ENCODE data around the gene UBQLN2.

DNA sequence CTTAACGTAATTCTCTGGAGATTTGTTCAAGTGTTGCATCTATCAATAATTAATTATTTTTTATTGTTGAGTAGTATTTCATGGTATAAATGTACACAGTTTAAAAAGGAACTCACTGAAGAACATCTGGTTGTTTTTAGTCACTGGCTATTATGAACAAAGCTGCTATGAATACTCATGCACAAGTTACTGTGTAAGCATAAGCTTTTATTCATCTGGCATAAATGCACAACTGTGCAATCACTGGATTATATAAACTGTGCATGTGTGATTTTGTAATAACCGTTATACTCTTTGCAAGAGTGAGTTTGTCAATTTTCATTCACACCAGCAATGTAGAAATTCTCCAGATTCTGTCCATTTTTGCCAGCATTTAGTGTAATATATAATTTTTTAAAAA, 43.8 kb upstream of the UBQLN2 start:
- TF ChIP-seq, protein P1, sequence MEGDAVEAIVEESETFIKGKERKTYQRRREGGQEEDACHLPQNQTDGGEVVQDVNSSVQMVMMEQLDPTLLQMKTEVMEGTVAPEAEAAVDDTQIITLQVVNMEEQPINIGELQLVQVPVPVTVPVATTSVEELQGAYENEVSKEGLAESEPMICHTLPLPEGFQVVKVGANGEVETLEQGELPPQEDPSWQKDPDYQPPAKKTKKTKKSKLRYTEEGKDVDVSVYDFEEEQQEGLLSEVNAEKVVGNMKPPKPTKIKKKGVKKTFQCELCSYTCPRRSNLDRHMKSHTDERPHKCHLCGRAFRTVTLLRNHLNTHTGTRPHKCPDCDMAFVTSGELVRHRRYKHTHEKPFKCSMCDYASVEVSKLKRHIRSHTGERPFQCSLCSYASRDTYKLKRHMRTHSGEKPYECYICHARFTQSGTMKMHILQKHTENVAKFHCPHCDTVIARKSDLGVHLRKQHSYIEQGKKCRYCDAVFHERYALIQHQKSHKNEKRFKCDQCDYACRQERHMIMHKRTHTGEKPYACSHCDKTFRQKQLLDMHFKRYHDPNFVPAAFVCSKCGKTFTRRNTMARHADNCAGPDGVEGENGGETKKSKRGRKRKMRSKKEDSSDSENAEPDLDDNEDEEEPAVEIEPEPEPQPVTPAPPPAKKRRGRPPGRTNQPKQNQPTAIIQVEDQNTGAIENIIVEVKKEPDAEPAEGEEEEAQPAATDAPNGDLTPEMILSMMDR (IDR thresholded peaks at IDR 0.05; ENCODE audit: low read length): no peak
- TF ChIP-seq EZH2 (optimal IDR thresholded peaks at IDR 0.05; ENCODE audit: low read depth, low read length) (no peak), EZH2phosphoT487 (IDR thresholded peaks at IDR 0.05; ENCODE audit: low read length) (no peak)
